T-cell (primary cell): Measurements from ENCODE around the gene SH3PXD2B. TPM values are rescaled to one million over a fixed set of nuclear protein-coding genes. Genes with fewer than 3 reads are reported as not detected.

Source experiments
- ATAC-seq, 4 experiments: fragments of 200-7000 bp in 3 of 4; fragments of 150-1000 bp in 1 of 4; cut with Tn5 transposase; replicated peaks in 1 of 4; 1 replicate in 3 of 4; 2 replicates in 1 of 4; pipeline ENCODE4 v1.10.0; 2021; ENCODE audit warnings: moderate library complexity in 3 of 4, mild to moderate bottlenecking in 2 of 4, moderate number of reproducible peaks in 1 of 4
- CTCF ChIA-PET, 2 donors: fragments of 300-600 bp; sonication (Branson Sonifier 250); formaldehyde crosslinking; loops; one replicate each; lab custom pipeline; 2022; ENCODE audit warnings: antibody characterized with exemption in 2 of 2; lab: Charles Lee
- POLR2A ChIA-PET, 2 donors: fragments of 300-600 bp; sonication (Branson Sonifier 250); formaldehyde crosslinking; loops; one replicate each; lab custom pipeline; 2022; ENCODE audit warnings: antibody characterized with exemption in 2 of 2; lab: Charles Lee
- DNase-seq, 35 experiments: peaks; one replicate each; pipeline versions ENCODE4 v3.0.0 to v3.0.0-alpha.2; 2013 to 2023
- H3K27ac ChIP-seq: one replicate; pipeline ENCODE4 v1.5.1; 2013; ENCODE audit warnings: low read length
- H3K27me3 ChIP-seq, 2 experiments: replicated peaks in 1 of 2; 1 replicate in 1 of 2; 2 replicates in 1 of 2; pipeline versions ENCODE4 v1.6.1 to v1.7.0; 2013; ENCODE audit warnings: low read length in 1 of 2, mixed read lengths in 1 of 2; ENCODE audit not compliant: control insufficient read depth in 2 of 2, insufficient read depth in 2 of 2; ENCODE audit errors: extremely low read depth in 1 of 2
- H3K36me3 ChIP-seq, 2 donors: 1 replicate in 1 of 2; 2 replicates in 1 of 2; pipeline versions ENCODE4 v1.6.1 to v1.7.0; 2013; ENCODE audit warnings: low read length in 1 of 2; ENCODE audit not compliant: control insufficient read depth in 2 of 2, insufficient read depth in 1 of 2; ENCODE audit errors: extremely low read depth in 1 of 2
- H3K4me1 ChIP-seq, 2 experiments: 1 replicate in 1 of 2; 2 replicates in 1 of 2; pipeline versions ENCODE4 v1.6.1 to v1.7.0; 2013; ENCODE audit warnings: low read length in 2 of 2, mixed read lengths in 1 of 2; ENCODE audit not compliant: insufficient read depth in 2 of 2, control insufficient read depth in 1 of 2; ENCODE audit errors: extremely low read depth in 1 of 2
- H3K4me3 ChIP-seq, 2 donors: 1 replicate in 1 of 2; 2 replicates in 1 of 2; pipeline versions ENCODE4 v1.5.1 to v1.7.0; 2013; ENCODE audit warnings: mild to moderate bottlenecking in 2 of 2, low read length in 1 of 2, moderate library complexity in 1 of 2; ENCODE audit not compliant: control insufficient read depth in 1 of 2; ENCODE audit errors: extremely low read depth in 1 of 2
- H3K9me3 ChIP-seq: 2 replicates; pipeline ENCODE4 v1.7.0; 2013
- H3K27ac Mint-ChIP-seq, 2 donors: one replicate each; pipeline ENCODE4 v1.8.0; 2020 to 2021; ENCODE audit warnings: mild to moderate bottlenecking in 2 of 2, mixed read lengths in 2 of 2
- H3K27me3 Mint-ChIP-seq, 2 donors: one replicate each; pipeline ENCODE4 v1.8.0; 2021 to 2022; ENCODE audit warnings: mixed read lengths in 2 of 2
- H3K36me3 Mint-ChIP-seq: one replicate; pipeline ENCODE4 v1.8.0; 2021; ENCODE audit warnings: mixed read lengths
- H3K4me1 Mint-ChIP-seq, 3 donors: one replicate each; pipeline ENCODE4 v1.8.0; 2020 to 2022; ENCODE audit warnings: mixed read lengths in 3 of 3, mild to moderate bottlenecking in 1 of 3
- H3K4me3 Mint-ChIP-seq, 3 donors: one replicate each; pipeline ENCODE4 v1.8.0; 2020 to 2022; ENCODE audit warnings: mild to moderate bottlenecking in 3 of 3, mixed read lengths in 3 of 3, moderate library complexity in 3 of 3
- H3K9me3 Mint-ChIP-seq, 3 donors: one replicate each; pipeline ENCODE4 v1.8.0; 2020 to 2022; ENCODE audit warnings: mixed read lengths in 3 of 3
- WGBS: methylation state at CpG from one replicate; pipeline ENCODE4 v1.1.5; 2013; ENCODE audit warnings: missing lambda C conversion rate; ENCODE audit not compliant: insufficient coverage; 5-methylcytosine and 5-hydroxymethylcytosine counted together
- total RNA-seq, 35 experiments: library from RNA in 6 of 35; stranded (reverse) in 6 of 35; fragments of 120-200 nt in 1 of 35; gene quantifications; one replicate each; pipeline versions ENCODE4 v1.2.1 to v1.2.4 and lab custom pipeline; 2013 to 2026

Gene SH3PXD2B
- total RNA-seq, 5 donors from 2014 or later (not counting 1 experiment from before 2014, with no cell fraction given) = 0.15 to 0.69 (median 0.38) TPM

DNA sequence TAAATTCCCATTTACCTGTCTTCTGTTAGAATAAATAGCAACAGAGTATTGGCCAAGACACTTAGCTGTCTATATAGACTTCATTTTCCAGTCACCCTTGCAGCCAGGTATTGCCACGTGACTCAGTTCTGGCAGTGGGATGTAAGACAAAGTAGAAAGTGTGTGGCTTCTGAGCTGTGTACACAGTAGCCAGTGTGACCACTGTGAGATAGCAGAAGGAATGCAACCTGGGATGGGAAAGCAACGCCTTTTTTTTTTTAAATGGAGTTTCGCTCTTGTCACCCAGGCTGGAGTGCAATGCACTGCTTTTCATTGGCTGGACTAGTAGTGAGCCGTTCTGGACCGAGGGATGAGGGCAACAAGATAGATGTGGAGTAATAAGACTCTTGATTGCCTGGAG lies 106.2 kb downstream of the SH3PXD2B start:
- ATAC-seq (no peak), DNase-seq (no peak)
- CTCF ChIA-PET = no interaction called here
- Histone ChIP-seq H3K4me1 (no peaks in the 10 kb centered on the region), H3K4me3 (no peak overlapping the region), H3K27ac (no peak overlapping the region), H3K36me3 (no peaks in the 10 kb centered on the region), H3K27me3 (peaks cover 0 to 13% of the 10 kb centered on the region in 2 experiments), H3K9me3 (no peaks in the 10 kb centered on the region)
- POLR2A ChIA-PET = no interaction called here
- Mint-ChIP-seq H3K4me1 (no peaks in the 10 kb centered on the region), H3K9me3 (no peaks in the 10 kb centered on the region), H3K4me3 (no peak overlapping the region), H3K27me3 (peaks cover 0 to 2% of the 10 kb centered on the region in 2 donors), H3K36me3 (no peaks in the 10 kb centered on the region), H3K27ac (no peak overlapping the region)
- WGBS = 64% methylated on average over 3 of the region's 5 CpGs

GRCh38 chr5:172347496-172348052 lies 106.8 kb downstream of the SH3PXD2B start:
- no peaks in the 10 kb centered on the region for H3K4me1 ChIP-seq
- ChIA-PET POLR2A (no interaction called here), CTCF (no interaction called here)
- DNase-seq = no peak
- ATAC-seq = no peak
- H3K9me3 ChIP-seq = no peaks in the 10 kb centered on the region
- H3K9me3 Mint-ChIP-seq = no peaks in the 10 kb centered on the region
- H3K27ac Mint-ChIP-seq = no peak overlapping the region
- H3K36me3 Mint-ChIP-seq = no peaks in the 10 kb centered on the region
- no peak overlapping the region for H3K27ac ChIP-seq
- peaks cover 0 to 13% of the 10 kb centered on the region in 2 experiments for H3K27me3 ChIP-seq
- H3K4me3 ChIP-seq = no peak overlapping the region
- no peaks in the 10 kb centered on the region for H3K4me1 Mint-ChIP-seq
- H3K27me3 Mint-ChIP-seq = peaks cover 0 to 2% of the 10 kb centered on the region in 2 donors
- 40% methylated on average over 1 of the region's 8 CpGs for WGBS
- H3K36me3 ChIP-seq = no peaks in the 10 kb centered on the region
- no peak overlapping the region for H3K4me3 Mint-ChIP-seq

DNA sequence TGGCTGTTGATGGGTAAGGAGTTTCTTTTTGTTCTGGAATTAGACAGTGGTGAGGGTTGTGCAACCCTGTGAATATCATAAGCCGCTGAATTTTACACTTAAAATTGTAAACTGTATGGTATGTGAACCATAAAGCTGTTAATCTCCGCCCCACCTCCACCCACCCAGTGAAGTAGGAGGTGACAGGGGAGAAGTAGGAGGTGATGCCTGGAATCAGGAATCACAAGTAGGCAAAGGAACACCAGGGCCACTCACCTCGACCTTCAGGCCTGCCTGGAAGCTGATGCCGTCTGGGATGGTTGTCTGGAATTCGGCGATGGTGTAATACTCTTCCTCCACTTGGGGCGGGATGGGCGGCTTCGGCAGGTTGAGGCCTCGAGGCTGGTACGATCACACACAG lies 108.4 kb downstream of the SH3PXD2B start:
- CTCF ChIA-PET = no interaction called here
- no peaks in the 10 kb centered on the region for H3K9me3 ChIP-seq
- Mint-ChIP-seq H3K36me3 (no peaks in the 10 kb centered on the region), H3K9me3 (no peaks in the 10 kb centered on the region), H3K27ac (no peak overlapping the region), H3K4me3 (no peak overlapping the region), H3K4me1 (no peaks in the 10 kb centered on the region), H3K27me3 (peaks cover 0 to 5% of the 10 kb centered on the region in 2 donors)
- 89% methylated on average over 9 of the region's 11 CpGs for WGBS
- no peak for DNase-seq
- no peaks in the 10 kb centered on the region for H3K4me1 ChIP-seq
- no peak overlapping the region for H3K27ac ChIP-seq
- peaks cover 0 to 12% of the 10 kb centered on the region in 2 experiments for H3K27me3 ChIP-seq
- no peak for ATAC-seq
- H3K4me3 ChIP-seq = no peak overlapping the region
- H3K36me3 ChIP-seq = no peaks in the 10 kb centered on the region
- POLR2A ChIA-PET = no interaction called here

- ChIA-PET CTCF (no interaction called here), POLR2A (no interaction called here)
- peaks cover 0 to 8% of the 10 kb centered on the region in 2 experiments for H3K27me3 ChIP-seq
- H3K27ac ChIP-seq = no peak overlapping the region
- no peak overlapping the region for H3K4me3 ChIP-seq
- Mint-ChIP-seq H3K9me3 (no peaks in the 10 kb centered on the region), H3K4me1 (no peaks in the 10 kb centered on the region), H3K27me3 (peaks cover 0 to 10% of the 10 kb centered on the region in 2 donors), H3K4me3 (no peak overlapping the region), H3K36me3 (no peaks in the 10 kb centered on the region), H3K27ac (no peak overlapping the region)
- no peak for ATAC-seq
- H3K36me3 ChIP-seq = no peaks in the 10 kb centered on the region
- 89% methylated on average over 3 of the region's 3 CpGs for WGBS
- DNase-seq = no peak
- no peaks in the 10 kb centered on the region for H3K9me3 ChIP-seq
- no peaks in the 10 kb centered on the region for H3K4me1 ChIP-seq
Observed at GRCh38 chr5:172344855-172345409, 109.4 kb downstream of the SH3PXD2B start.

- H3K4me1 ChIP-seq = no peaks in the 10 kb centered on the region
- peaks cover 0 to 7% of the 10 kb centered on the region in 2 experiments for H3K27me3 ChIP-seq
- Mint-ChIP-seq H3K4me1 (no peaks in the 10 kb centered on the region), H3K27ac (no peak overlapping the region), H3K27me3 (peaks cover 0 to 15% of the 10 kb centered on the region in 2 donors), H3K9me3 (no peaks in the 10 kb centered on the region), H3K4me3 (no peak overlapping the region), H3K36me3 (no peaks in the 10 kb centered on the region)
- no peak overlapping the region for H3K27ac ChIP-seq
- DNase-seq (no peak), ATAC-seq (no peak)
- ChIA-PET POLR2A (no interaction called here), CTCF (no interaction called here)
- no peaks in the 10 kb centered on the region for H3K9me3 ChIP-seq
- WGBS = 80% methylated on average over 1 of the region's 2 CpGs
- no peaks in the 10 kb centered on the region for H3K36me3 ChIP-seq
- H3K4me3 ChIP-seq = no peak overlapping the region
Observed at GRCh38 chr5:172343741-172344140, 110.6 kb downstream of the SH3PXD2B start.

- Mint-ChIP-seq H3K9me3 (no peaks in the 10 kb centered on the region), H3K27ac (no peak overlapping the region), H3K4me1 (no peaks in the 10 kb centered on the region), H3K36me3 (no peaks in the 10 kb centered on the region), H3K4me3 (no peak overlapping the region), H3K27me3 (peaks cover 0 to 18% of the 10 kb centered on the region in 2 donors)
- no peak for DNase-seq
- CTCF ChIA-PET = no interaction called here
- Histone ChIP-seq H3K4me3 (no peak overlapping the region), H3K4me1 (no peaks in the 10 kb centered on the region), H3K27me3 (peaks cover 0 to 15% of the 10 kb centered on the region in 2 experiments), H3K9me3 (no peaks in the 10 kb centered on the region), H3K36me3 (no peaks in the 10 kb centered on the region), H3K27ac (no peak overlapping the region)
- WGBS = no CpG with 5 or more reads among the region's 7 CpGs
- POLR2A ChIA-PET = no interaction called here
- no peak for ATAC-seq
Observed at GRCh38 chr5:172342918-172343317, 111.4 kb downstream of the SH3PXD2B start.
